RWPE2 (cell line): ENCODE data around the gene ZC3H7B.

Source experiments
- ATAC-seq: fragments of 200-7000 bp; cut with Tn5 transposase; 3 replicates; pipeline ENCODE4 v1.9.1; 2021; ENCODE audit warnings: low read depth
- DNase-seq: peaks from one replicate; pipeline ENCODE4 v3.0.0-alpha.2; 2020; ENCODE audit warnings: low spot score
- H3K27ac ChIP-seq: fragments of 450-650 bp; 2 replicates; pipeline ENCODE4 v1.5.1; 2017; ENCODE audit warnings: mild to moderate bottlenecking; ENCODE audit not compliant: poor library complexity, severe bottlenecking
- H3K27me3 ChIP-seq: fragments of 250-450 bp; sonication (Bioruptor Pico); 2 replicates; pipeline ENCODE4 v1.5.1; 2021; ENCODE audit warnings: mild to moderate bottlenecking, moderate library complexity; ENCODE audit not compliant: insufficient read depth, poor library complexity, severe bottlenecking
- H3K36me3 ChIP-seq: fragments of 250-450 bp; sonication (Bioruptor Pico); 2 replicates; pipeline ENCODE4 v1.5.1; 2020; ENCODE audit warnings: low read depth, mild to moderate bottlenecking, moderate library complexity
- H3K4me1 ChIP-seq: fragments of 250-450 bp; sonication (Bioruptor Pico); 2 replicates; pipeline ENCODE4 v1.5.1; 2021; ENCODE audit warnings: mild to moderate bottlenecking, moderate library complexity; ENCODE audit not compliant: insufficient read depth, poor library complexity, severe bottlenecking
- H3K4me3 ChIP-seq: fragments of 250-450 bp; sonication (Bioruptor Pico); 2 replicates; pipeline ENCODE4 v1.5.1; 2021; ENCODE audit warnings: mild to moderate bottlenecking, moderate library complexity; ENCODE audit not compliant: severe bottlenecking
- H3K9me3 ChIP-seq: fragments of 250-450 bp; sonication (Bioruptor Pico); 2 replicates; pipeline ENCODE4 v1.5.1; 2021; ENCODE audit warnings: mild to moderate bottlenecking, moderate library complexity; ENCODE audit not compliant: severe bottlenecking
- TF ChIP-seq, protein P1 (sequence below): fragments of 450-650 bp; IDR thresholded peaks from one replicate; pipeline ENCODE4 v1.5.1; 2017; ENCODE audit warnings: mild to moderate bottlenecking, moderate library complexity; ENCODE audit not compliant: poor library complexity, severe bottlenecking

The ZC3H7B gene

DNA sequence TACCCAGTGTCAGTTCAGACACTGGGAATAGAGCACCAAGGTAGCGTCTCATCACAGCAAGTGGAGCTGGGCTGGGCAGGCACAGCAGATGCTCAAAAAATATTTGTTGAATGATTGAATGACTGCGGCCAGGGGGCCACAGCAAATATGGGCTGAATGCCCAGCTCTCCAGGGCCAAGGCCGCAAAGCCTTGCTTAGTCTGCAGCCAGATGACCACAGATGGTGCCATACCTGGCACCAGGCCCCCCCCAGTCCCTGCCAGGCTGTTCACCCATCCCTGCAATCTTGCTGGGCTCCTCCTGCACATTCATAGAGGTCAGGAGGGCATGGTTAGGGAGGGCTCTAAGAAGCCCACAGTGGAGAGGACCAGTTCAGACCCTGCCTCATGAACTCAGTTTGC lies 32.9 kb downstream of the ZC3H7B start:
- ATAC-seq (no peak), DNase-seq (no peak)
- Histone ChIP-seq H3K4me3 (no peak overlapping the region), H3K27ac (no peak overlapping the region), H3K36me3 (peaks cover 48% of the 10 kb centered on the region), H3K27me3 (no peaks in the 10 kb centered on the region), H3K4me1 (no peaks in the 10 kb centered on the region), H3K9me3 (no peaks in the 10 kb centered on the region)
- TF ChIP-seq, protein P1, sequence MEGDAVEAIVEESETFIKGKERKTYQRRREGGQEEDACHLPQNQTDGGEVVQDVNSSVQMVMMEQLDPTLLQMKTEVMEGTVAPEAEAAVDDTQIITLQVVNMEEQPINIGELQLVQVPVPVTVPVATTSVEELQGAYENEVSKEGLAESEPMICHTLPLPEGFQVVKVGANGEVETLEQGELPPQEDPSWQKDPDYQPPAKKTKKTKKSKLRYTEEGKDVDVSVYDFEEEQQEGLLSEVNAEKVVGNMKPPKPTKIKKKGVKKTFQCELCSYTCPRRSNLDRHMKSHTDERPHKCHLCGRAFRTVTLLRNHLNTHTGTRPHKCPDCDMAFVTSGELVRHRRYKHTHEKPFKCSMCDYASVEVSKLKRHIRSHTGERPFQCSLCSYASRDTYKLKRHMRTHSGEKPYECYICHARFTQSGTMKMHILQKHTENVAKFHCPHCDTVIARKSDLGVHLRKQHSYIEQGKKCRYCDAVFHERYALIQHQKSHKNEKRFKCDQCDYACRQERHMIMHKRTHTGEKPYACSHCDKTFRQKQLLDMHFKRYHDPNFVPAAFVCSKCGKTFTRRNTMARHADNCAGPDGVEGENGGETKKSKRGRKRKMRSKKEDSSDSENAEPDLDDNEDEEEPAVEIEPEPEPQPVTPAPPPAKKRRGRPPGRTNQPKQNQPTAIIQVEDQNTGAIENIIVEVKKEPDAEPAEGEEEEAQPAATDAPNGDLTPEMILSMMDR = no peak

DNA sequence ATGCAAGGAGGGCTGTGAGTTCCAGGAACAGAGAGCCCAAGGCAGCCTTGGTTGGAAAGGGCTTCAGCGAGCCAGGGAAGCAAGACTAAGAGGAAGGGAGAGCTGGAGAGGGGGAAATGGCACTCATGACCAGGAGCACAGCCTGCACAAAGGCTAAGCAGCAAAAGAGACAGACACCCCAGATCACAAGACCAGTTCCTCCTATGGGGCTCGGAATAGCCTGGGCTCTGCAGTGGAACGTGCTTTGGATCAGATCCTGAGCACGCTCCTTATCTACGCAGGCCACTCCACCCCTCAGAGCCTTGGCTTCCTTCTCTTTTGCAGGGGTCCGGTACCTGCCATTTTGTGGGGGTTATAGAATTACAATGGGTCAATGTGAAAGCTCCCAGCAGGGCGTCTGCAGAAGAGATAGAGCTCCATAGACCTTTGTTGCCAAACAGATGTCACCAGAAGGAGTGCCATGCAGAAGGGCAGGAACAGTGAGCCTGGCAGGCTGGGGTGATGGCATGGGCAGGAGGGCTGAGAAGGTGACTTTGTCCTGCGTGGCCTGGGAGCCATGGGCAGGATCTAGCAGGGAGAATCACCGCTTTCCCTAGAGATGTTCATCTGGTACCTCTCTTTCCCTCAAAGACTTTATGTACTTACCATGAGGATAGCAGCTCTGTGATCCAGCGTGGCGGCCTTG lies 33.8 kb downstream of the ZC3H7B start:
- DNase-seq = no peak
- no peak for ATAC-seq
- TF ChIP-seq, protein P1 = no peak
- H3K36me3 ChIP-seq = peaks cover 40% of the 10 kb centered on the region
- no peak overlapping the region for H3K27ac ChIP-seq
- H3K27me3 ChIP-seq = no peaks in the 10 kb centered on the region
- no peaks in the 10 kb centered on the region for H3K4me1 ChIP-seq
- H3K4me3 ChIP-seq = no peak overlapping the region
- H3K9me3 ChIP-seq = no peaks in the 10 kb centered on the region

DNA sequence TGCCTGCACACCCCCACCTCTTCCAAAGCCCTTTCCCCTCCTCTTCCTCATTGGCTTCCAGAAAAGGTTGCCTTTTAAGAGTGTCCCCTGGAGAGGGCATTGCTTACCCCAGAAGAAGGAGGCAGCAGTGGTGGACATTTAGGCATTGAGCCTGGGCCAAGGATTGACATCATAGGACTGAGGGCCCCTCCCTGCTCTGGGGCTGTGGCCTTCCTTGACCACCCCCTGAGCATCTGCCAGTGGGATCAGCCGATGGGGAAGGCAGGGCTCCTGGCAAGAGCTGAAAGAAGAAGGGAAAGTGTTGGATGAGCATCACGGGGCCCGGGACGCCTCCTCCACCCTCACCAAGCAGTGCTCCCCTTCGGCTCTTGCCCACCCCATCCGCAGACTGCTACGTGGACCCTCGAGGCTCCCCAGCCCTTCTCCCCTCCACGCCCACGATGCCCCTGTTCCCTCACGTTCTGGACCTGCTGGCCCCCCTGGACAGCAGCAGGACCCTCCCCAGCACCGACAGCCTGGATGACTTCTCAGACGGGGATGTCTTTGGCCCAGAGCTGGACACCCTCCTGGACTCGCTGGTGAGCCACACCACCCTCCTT lies 37.4 kb downstream of the ZC3H7B start:
- TF ChIP-seq, protein P1 = no peak
- H3K27ac ChIP-seq = no peak overlapping the region
- no peaks in the 10 kb centered on the region for H3K27me3 ChIP-seq
- no peak overlapping the region for H3K4me3 ChIP-seq
- no peaks in the 10 kb centered on the region for H3K4me1 ChIP-seq
- ATAC-seq = 0 out of 3 replicates have a peak, but pooled peaks have one; percentile 7
- peak; percentile 48 for DNase-seq
- H3K9me3 ChIP-seq = no peaks in the 10 kb centered on the region
- peaks cover 20% of the 10 kb centered on the region for H3K36me3 ChIP-seq

DNA sequence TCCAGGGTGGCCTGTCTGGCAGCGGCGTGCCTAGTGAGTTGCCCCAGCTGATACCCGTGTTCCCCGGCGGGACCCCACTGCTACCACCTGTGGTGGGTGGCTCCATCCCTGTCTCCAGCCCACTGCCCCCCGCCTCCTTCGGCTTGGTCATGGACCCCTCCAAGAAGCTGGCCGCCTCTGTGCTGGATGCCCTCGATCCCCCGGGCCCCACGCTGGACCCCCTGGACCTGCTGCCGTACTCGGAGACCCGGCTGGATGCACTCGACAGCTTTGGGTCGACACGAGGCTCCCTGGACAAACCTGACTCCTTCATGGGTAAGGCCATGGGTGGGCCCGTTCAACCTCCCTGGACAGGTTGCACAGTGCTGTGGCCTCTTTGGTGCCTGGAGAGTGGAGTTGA lies 38.5 kb downstream of the ZC3H7B start:
- Histone ChIP-seq H3K27ac (no peak overlapping the region), H3K36me3 (peaks cover 25% of the 10 kb centered on the region), H3K4me1 (no peaks in the 10 kb centered on the region), H3K9me3 (no peaks in the 10 kb centered on the region), H3K27me3 (no peaks in the 10 kb centered on the region), H3K4me3 (no peak overlapping the region)
- TF ChIP-seq, protein P1 = no peak
- no peak for ATAC-seq
- DNase-seq = peak; percentile 64

DNA sequence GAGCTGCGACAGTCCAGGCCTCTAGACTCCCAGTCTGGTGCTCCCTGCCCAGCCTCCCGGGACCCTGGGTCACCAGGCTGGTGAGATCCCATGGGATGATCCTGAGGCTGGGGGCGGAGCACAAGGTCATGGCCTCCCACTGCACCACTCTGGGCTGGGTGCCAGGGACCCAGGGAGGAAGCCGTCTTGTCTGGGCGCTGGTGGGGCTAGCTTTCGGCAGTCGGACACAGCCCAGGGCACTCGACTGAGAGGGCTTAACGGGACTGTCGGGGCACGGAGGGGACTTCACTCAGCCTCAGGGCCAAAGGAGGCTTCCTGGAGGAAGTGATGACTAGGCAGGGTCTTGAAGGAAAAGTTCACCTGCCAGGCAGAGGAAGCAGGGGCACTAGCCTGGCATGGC lies 39.0 kb downstream of the ZC3H7B start:
- H3K36me3 ChIP-seq = peaks cover 30% of the 10 kb centered on the region
- DNase-seq = peak; percentile 55

More for the DNA sequence above, 39.0 kb downstream of the ZC3H7B start:
- H3K9me3 ChIP-seq = no peaks in the 10 kb centered on the region
- TF ChIP-seq, protein P1 = no peak
- no peak overlapping the region for H3K4me3 ChIP-seq
- H3K27me3 ChIP-seq = no peaks in the 10 kb centered on the region
- ATAC-seq = no peak
- no peak overlapping the region for H3K27ac ChIP-seq
- H3K4me1 ChIP-seq = no peaks in the 10 kb centered on the region
